ENCODE results near the gene SLC16A3. TPM values are rescaled to one million over a fixed set of nuclear protein-coding genes. Genes with fewer than 3 reads are reported as not detected.

The SLC16A3 gene
- total and polyA plus RNA-seq, 10 of the 15 experiments (the other 5 are each of a cell fraction or from before 2014, with no cell fraction given), result 0.10 to 46.5 (median 8.0) TPM

- POLR2A ChIA-PET, result interaction anchor here (0.8 to 1.9 kb wide), 4 partner anchors 9 to 77 kb away, joined by 3 to 5 read pairs (median 3); partner anchors contain the start of gene SLC16A3
- WGBS (ENCODE audit: insufficient coverage, insufficient replicate concordance, low lambda C conversion rate, missing lambda C conversion rate), result 46% methylated on average over 11 of the region's 11 CpGs
Measured at GRCh38 chr17:82219753-82220709, 8.8 kb upstream of the SLC16A3 start.

GRCh38 chr17:82221341-82221902, 7.4 kb upstream of the SLC16A3 start:
- ChIA-PET POLR2A (interaction anchor here (0.6 to 1.9 kb wide), 3 partner anchors 20 to 257 kb away, joined by 3 to 5 read pairs (median 3); no protein-coding TSS in a partner anchor), CTCF (interaction anchor here (2.0 kb wide), 1 partner anchor 15 kb away, joined by 7 read pairs; no protein-coding TSS in a partner anchor), SMC1A (ENCODE audit: uncharacterized antibody, unreplicated experiment) (no interaction called here), RAD21 (ENCODE audit: unreplicated experiment) (no interaction called here)
- WGBS (ENCODE audit: insufficient coverage, insufficient replicate concordance, low lambda C conversion rate, missing lambda C conversion rate), result 43% methylated on average over 10 of the region's 10 CpGs
- H3K79me2 ChIP-seq (ENCODE audit: control insufficient read depth, insufficient read depth, low read length), result no peaks in the 10 kb centered on the region
- no peak for ATAC-seq
- H3K27ac ChIP-seq (ENCODE audit: control insufficient read depth, insufficient read depth), result no peak overlapping the region
- no peak overlapping the region for H3K4me3 ChIP-seq
- no peaks in the 10 kb centered on the region for H3K36me3 ChIP-seq (ENCODE audit: control insufficient read depth in 2 of 2, insufficient read depth in 2 of 2, low read length in 1 of 2)
- FAIRE-seq, result no peak
- no peak for TF ChIP-seq BRCA1 (IDR thresholded peaks at IDR 0.05; ENCODE audit: low read depth, low read length)
- TF ChIP-seq JUNB (IDR thresholded peaks at IDR 0.05), result no peak
- no peak for TF ChIP-seq IRF4 (IDR thresholded peaks at IDR 0.05; ENCODE audit: low read depth, low read length)
- no peak for TF ChIP-seq EZH2 (IDR thresholded peaks at IDR 0.05; ENCODE audit: borderline replicate concordance, control insufficient read depth, low read depth, low read length)
- no peak overlapping the region for H3K9ac ChIP-seq (ENCODE audit: control insufficient read depth, insufficient read depth, low read length)
- no peaks in the 10 kb centered on the region; the same call in 2 of the 3 replicates for H3K9me3 ChIP-seq (replicated peaks; ENCODE audit: control insufficient read depth, insufficient read depth, low read length)
- no peak for DNase-seq (ENCODE audit: low read depth, low spot score)
- no peak overlapping the region for H2AFZ ChIP-seq (ENCODE audit: control insufficient read depth, low read depth, low read length)
- H4K20me1 ChIP-seq (ENCODE audit: control insufficient read depth, insufficient read depth), result no peaks in the 10 kb centered on the region
- no TSS peak for BruUV-seq (replicated peaks)
- peaks cover 11% of the 10 kb centered on the region for H3K4me1 ChIP-seq (ENCODE audit: control insufficient read depth, insufficient read depth, low read length)
- intact Hi-C loops (cut with micrococcal nuclease; ENCODE audit: unreplicated experiment) (no loop called here), in situ Hi-C loops (cut with MboI) (no loop called here)
- H3K27me3 ChIP-seq (replicated peaks in 1 of 2; ENCODE audit: control insufficient read depth in 2 of 2, insufficient read depth in 2 of 2, low read length in 1 of 2), result no peaks in the 10 kb centered on the region; a peak in 1 of 4 replicates
- no peak overlapping the region for H3K4me2 ChIP-seq (ENCODE audit: control insufficient read depth, insufficient read depth)

More at GRCh38 chr17:82219753-82220709, 8.8 kb upstream of the SLC16A3 start:
- no peaks in the 10 kb centered on the region for H3K36me3 ChIP-seq (ENCODE audit: control insufficient read depth in 2 of 2, insufficient read depth in 2 of 2, low read length in 1 of 2)
- no peak overlapping the region for H3K27ac ChIP-seq (ENCODE audit: control insufficient read depth, insufficient read depth)
- H3K4me3 ChIP-seq, result no peak overlapping the region
- in situ Hi-C loops (cut with MboI) (no loop called here), intact Hi-C loops (cut with micrococcal nuclease; ENCODE audit: unreplicated experiment) (no loop called here)
- DNase-seq (ENCODE audit: low read depth, low spot score), result no peak
- H3K79me2 ChIP-seq (ENCODE audit: control insufficient read depth, insufficient read depth, low read length), result no peaks in the 10 kb centered on the region
- no peak overlapping the region for H3K9ac ChIP-seq (ENCODE audit: control insufficient read depth, insufficient read depth, low read length)
- CTCF ChIA-PET, result interaction anchor here (1.7 to 2.0 kb wide), 2 partner anchors 14 kb away, joined by 4 to 7 read pairs; no protein-coding TSS in a partner anchor
- FAIRE-seq, result no peak
- no peaks in the 10 kb centered on the region for H4K20me1 ChIP-seq (ENCODE audit: control insufficient read depth, insufficient read depth)
- RAD21 ChIA-PET (ENCODE audit: unreplicated experiment), result no interaction called here
- no peak overlapping the region for H3K4me2 ChIP-seq (ENCODE audit: control insufficient read depth, insufficient read depth)
- no peaks in the 10 kb centered on the region; the same call in 2 of the 3 replicates for H3K9me3 ChIP-seq (replicated peaks; ENCODE audit: control insufficient read depth, insufficient read depth, low read length)
- ATAC-seq, result no peak
- no peak overlapping the region for H2AFZ ChIP-seq (ENCODE audit: control insufficient read depth, low read depth, low read length)
- SMC1A ChIA-PET (ENCODE audit: uncharacterized antibody, unreplicated experiment), result interaction anchor here (1.1 kb wide), 1 partner anchor 96 kb away, joined by 3 read pairs; no protein-coding TSS in a partner anchor
- H3K4me1 ChIP-seq (ENCODE audit: control insufficient read depth, insufficient read depth, low read length), result peaks cover 19% of the 10 kb centered on the region
- TF ChIP-seq SP1 (IDR thresholded peaks at IDR 0.05; ENCODE audit: low read depth, low read length), result no peak
- TF ChIP-seq RB1 (IDR thresholded peaks at IDR 0.05; ENCODE audit: borderline replicate concordance), result no peak
- TF ChIP-seq CHD1 (IDR thresholded peaks at IDR 0.05; ENCODE audit: low read depth, low read length), result no peak
- no peak for TF ChIP-seq SUZ12 (IDR thresholded peaks at IDR 0.05; ENCODE audit: unreplicated experiment)
- TF ChIP-seq TBL1XR1 (IDR thresholded peaks at IDR 0.05; ENCODE audit: low read depth, low read length), result no peak
- no peaks in the 10 kb centered on the region; a peak in 1 of 4 replicates for H3K27me3 ChIP-seq (replicated peaks in 1 of 2; ENCODE audit: control insufficient read depth in 2 of 2, insufficient read depth in 2 of 2, low read length in 1 of 2)
- BruUV-seq (replicated peaks), result no TSS peak
